VCaP (cell line): ENCODE data around the gene PRKCA.

Source experiments
- H3K27ac ChIP-seq: fragments of 450-650 bp; 2 replicates; pipeline ENCODE4 v1.5.1; 2017
- CTCF ChIP-seq: fragments of 450-650 bp; conservative IDR thresholded peaks from 2 replicates; pipeline ENCODE4 v1.5.1; 2017; ENCODE audit warnings: mild to moderate bottlenecking, moderate library complexity

Gene PRKCA

GRCh38 chr17:66727634-66728570 lies 425.5 kb downstream of the PRKCA start:
- peak overlapping the region; percentile 56 for H3K27ac ChIP-seq
- peak; percentile 90 for TF ChIP-seq CTCF

DNA sequence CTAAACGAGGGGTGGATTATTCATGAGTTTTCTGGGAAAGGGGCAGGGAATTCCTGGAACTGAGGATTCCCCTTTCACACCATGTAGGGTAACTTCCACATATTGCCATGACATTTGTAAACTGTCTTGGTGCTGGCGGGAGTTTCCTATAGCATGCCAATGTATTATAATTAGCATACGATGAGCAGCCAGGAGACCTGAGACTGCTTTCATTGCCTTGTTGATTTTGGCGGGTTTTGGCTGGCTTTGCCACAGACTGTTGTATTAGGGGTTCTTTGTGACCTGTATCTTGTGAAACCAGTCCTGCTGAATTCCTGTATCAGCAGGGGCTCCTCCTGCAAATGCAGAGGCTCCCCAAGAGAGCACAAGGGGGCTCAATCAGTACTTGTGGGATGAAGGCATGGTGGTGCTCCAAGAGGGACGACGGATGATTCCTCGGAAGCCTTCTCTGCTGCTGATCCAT lies 428.1 kb downstream of the PRKCA start:
- no peak overlapping the region for H3K27ac ChIP-seq
- no peak for TF ChIP-seq CTCF

DNA sequence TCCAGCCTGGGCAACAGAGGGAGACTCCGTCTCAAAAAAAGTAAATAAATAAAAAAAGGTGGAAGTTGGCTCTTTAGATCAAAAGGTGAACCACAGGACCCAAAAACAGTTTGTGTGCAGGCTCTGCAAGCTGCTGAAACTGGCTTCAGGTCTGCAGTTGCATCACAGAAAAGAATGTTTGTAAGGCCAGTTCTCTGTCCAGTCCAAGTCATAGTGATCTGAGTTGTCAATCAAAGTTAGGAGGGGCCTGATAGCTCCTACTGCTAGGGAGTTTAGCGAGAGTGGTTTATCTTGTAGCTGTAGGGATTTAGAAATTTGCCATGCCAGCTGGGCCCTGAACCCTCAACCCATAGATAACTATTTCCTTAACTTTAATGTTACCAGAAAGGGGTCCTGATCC lies 431.3 kb downstream of the PRKCA start:
- no peak for TF ChIP-seq CTCF
- H3K27ac ChIP-seq, result no peak overlapping the region

DNA sequence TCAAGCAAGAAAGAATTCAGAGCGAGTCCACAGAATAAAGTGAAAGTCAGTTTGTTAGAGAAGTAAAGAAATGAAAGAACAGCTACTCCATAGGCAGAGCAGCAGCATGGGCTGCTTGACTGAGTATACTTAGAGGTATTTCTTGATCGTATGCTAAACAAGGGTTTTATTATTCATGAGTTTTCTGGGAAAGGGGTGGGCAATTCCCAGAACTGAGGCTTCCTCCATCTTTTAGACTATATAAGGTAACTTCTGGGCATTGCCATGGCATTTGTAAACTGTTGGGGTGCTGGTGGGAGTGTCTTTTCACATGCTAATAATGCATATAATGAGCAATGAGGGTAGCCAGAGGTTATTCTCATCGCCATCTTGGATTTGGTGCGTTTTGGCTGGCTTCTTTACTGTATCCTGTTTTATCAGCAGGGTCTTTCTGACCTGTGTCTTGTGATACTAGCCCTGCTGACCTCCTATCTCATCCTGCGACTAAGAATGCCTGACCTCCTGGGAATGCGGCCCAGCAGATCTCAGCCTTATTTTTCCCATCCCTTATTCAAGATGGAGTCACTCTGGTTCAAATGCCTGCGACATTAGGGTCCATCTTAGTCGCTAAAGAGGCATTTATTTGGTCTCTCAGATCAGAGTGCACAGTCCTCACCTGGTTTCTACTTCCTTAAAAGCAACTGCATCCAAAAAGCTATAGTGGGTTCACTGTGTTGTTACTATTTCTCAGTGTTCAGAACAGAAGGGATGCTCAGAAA lies 432.0 kb downstream of the PRKCA start:
- no peak for TF ChIP-seq CTCF
- H3K27ac ChIP-seq, result no peak overlapping the region

DNA sequence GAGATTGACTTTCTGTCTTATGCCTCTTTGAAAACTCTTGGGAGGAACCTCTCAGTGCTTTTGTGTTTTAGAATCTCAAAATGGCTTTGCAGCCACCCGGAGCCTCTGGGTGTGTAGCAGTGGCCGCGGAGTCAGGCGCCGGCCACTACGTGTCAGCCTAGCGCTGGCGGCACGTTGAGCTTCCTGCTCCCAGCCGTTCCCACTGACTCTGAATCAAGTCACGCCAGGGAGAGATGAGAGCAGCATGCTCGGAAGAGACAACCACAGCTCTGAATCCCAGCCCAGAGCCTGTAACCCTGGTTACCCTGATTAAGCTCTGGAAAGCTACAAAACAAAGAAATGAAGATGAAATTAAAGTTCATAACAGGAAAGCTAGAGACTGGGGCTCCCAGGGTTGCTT lies 435.1 kb downstream of the PRKCA start:
- TF ChIP-seq CTCF, result no peak
- no peak overlapping the region for H3K27ac ChIP-seq

- no peak overlapping the region for H3K27ac ChIP-seq
- no peak for TF ChIP-seq CTCF
These were observed 435.9 kb downstream of the PRKCA start for GRCh38 chr17:66738301-66738700.

DNA sequence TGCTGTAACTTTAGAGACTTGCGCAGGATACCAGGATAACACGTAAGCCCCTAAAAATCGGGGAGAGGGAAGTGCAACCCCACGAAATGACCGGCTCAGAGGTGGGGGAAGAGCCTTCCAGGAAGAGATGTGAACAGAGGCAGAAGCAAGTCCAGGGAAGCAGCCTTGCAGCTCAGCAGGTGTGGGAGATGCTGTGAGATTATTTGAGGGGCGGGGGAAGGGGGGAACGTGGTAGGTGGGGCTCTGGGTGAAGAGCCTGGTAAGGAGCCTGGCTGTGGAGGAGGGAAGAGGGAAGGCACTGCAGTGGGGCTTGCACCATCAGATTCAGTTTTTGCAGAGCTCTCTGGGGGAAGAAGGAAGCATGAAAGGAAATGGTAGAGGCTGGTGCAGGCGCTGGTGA lies 437.1 kb downstream of the PRKCA start:
- H3K27ac ChIP-seq, result no peak overlapping the region
- no peak for TF ChIP-seq CTCF
